Endothelial cell of umbilical vein (primary cell): ENCODE measurements around the gene CLDN12. TPM values are rescaled to one million over a fixed set of nuclear protein-coding genes. Genes with fewer than 3 reads are reported as not detected.

Source experiments
- BruUV-seq: library from RNA; stranded (reverse); fragments of 400-500 nt; replicated peaks from 2 replicates; lab custom pipeline; 2021; lab: Mats Ljungman, UMichigan
- CTCF ChIA-PET: fragments of 300-600, 350-600 bp; sonication (Branson Sonifier 250); formaldehyde crosslinking; loops from one replicate; lab custom pipeline; 2021; ENCODE audit warnings: antibody characterized with exemption, inconsistent platforms; lab: Charles Lee
- POLR2A ChIA-PET: fragments of 300-600, 350-600 bp; sonication (Branson Sonifier 250); formaldehyde crosslinking; loops from one replicate; lab custom pipeline; 2021; ENCODE audit warnings: antibody characterized with exemption, inconsistent platforms; lab: Charles Lee
- DNase-seq: peaks from one replicate; pipeline ENCODE4 v3.0.0-alpha.2; 2011; ENCODE audit warnings: low read depth, low spot score
- FAIRE-seq: peaks from 2 replicates; lab custom pipeline; 2011; peaks lifted over from hg19 to GRCh38; lab: Jason Lieb, UNC
- H2AFZ ChIP-seq: 2 replicates; pipeline ENCODE4 v1.6.0; 2012; ENCODE audit warnings: low read depth, low read length, control low read depth, inconsistent platforms
- H3K27ac ChIP-seq: 2 replicates; pipeline ENCODE4 v1.5.1; 2011; ENCODE audit warnings: low read depth, mild to moderate bottlenecking, control low read depth, low read length, moderate library complexity; ENCODE audit not compliant: insufficient read depth
- H3K27me3 ChIP-seq, 2 experiments: 2 replicates each; pipeline versions ENCODE4 v1.6.0 to v1.6.1; 2011; ENCODE audit warnings: low read length in 2 of 2, mixed read lengths in 1 of 2; ENCODE audit not compliant: control insufficient read depth in 2 of 2, insufficient read depth in 2 of 2
- H3K36me3 ChIP-seq, 2 experiments: 2 replicates in 1 of 2; 3 replicates in 1 of 2; pipeline ENCODE4 v1.5.1; 2011; ENCODE audit warnings: low read length in 2 of 2, mild to moderate bottlenecking in 1 of 2, moderate library complexity in 1 of 2; ENCODE audit not compliant: control insufficient read depth in 2 of 2, insufficient read depth in 2 of 2; ENCODE audit errors: extremely low read depth in 1 of 2
- H3K4me1 ChIP-seq: 3 replicates; pipeline ENCODE4 v1.5.1; 2011; ENCODE audit warnings: mild to moderate bottlenecking, low read length; ENCODE audit not compliant: control insufficient read depth, insufficient read depth; ENCODE audit errors: extremely low read depth
- H3K4me2 ChIP-seq: 2 replicates; pipeline ENCODE4 v1.6.1; 2011; ENCODE audit warnings: low read length, control low read depth, mixed read lengths; ENCODE audit not compliant: insufficient read depth
- H3K4me3 ChIP-seq, 3 experiments: fragments of 200-600 bp in 1 of 3; sonication (generic), shearing (Covaris generic) in 1 of 3; replicated peaks in 1 of 3; 2 replicates each; pipeline ENCODE4 v1.5.1; 2011 to 2016; ENCODE audit warnings: control low read depth in 3 of 3, low read length in 3 of 3, mild to moderate bottlenecking in 2 of 3, inconsistent platforms in 1 of 3, low read depth in 1 of 3, moderate library complexity in 1 of 3; ENCODE audit not compliant: insufficient read depth in 1 of 3
- H3K79me2 ChIP-seq: 2 replicates; pipeline ENCODE4 v1.6.0; 2012; ENCODE audit warnings: low read length, inconsistent platforms; ENCODE audit not compliant: control insufficient read depth, insufficient read depth
- H3K9ac ChIP-seq: replicated peaks from 2 replicates; pipeline ENCODE3; 2011; ENCODE audit warnings: low read length, control low read depth; ENCODE audit not compliant: insufficient read depth; ENCODE audit errors: extremely low read depth
- H3K9me1 ChIP-seq: replicated peaks from 3 replicates; pipeline ENCODE4 v1.6.0; 2011; ENCODE audit warnings: mild to moderate bottlenecking, low read length; ENCODE audit not compliant: control insufficient read depth, insufficient read depth; ENCODE audit errors: extremely low read depth
- H3K9me3 ChIP-seq: replicated peaks from 2 replicates; pipeline ENCODE4 v1.5.1; 2012; ENCODE audit warnings: low read length, inconsistent platforms; ENCODE audit not compliant: control insufficient read depth, insufficient read depth
- H4K20me1 ChIP-seq: replicated peaks from 2 replicates; pipeline ENCODE3; 2011; ENCODE audit warnings: mild to moderate bottlenecking, low read length; ENCODE audit not compliant: control insufficient read depth, insufficient read depth; ENCODE audit errors: extremely low read depth
- CTCF ChIP-seq, 2 donors: IDR thresholded peaks; 1 replicate in 1 of 2; 2 replicates in 1 of 2; pipeline ENCODE4 v1.5.1; 2011; ENCODE audit warnings: low read length in 2 of 2, mild to moderate bottlenecking in 2 of 2, moderate library complexity in 2 of 2, control low read depth in 1 of 2, inconsistent platforms in 1 of 2, low read depth in 1 of 2; ENCODE audit not compliant: insufficient read depth in 1 of 2; ENCODE audit errors: extremely low read depth in 1 of 2
- EZH2 ChIP-seq: IDR thresholded peaks from 2 replicates; pipeline ENCODE4 v1.6.1; 2012; ENCODE audit warnings: borderline replicate concordance, low read depth, mild to moderate bottlenecking, moderate library complexity, low read length, inconsistent platforms; ENCODE audit not compliant: severe bottlenecking
- FOS ChIP-seq: IDR thresholded peaks from 2 replicates; pipeline ENCODE4 v1.6.1; 2011; ENCODE audit warnings: mild to moderate bottlenecking, low read length, moderate library complexity, borderline replicate concordance; ENCODE audit not compliant: insufficient read depth
- GATA2 ChIP-seq: IDR thresholded peaks from 2 replicates; pipeline ENCODE4 v1.7.0; 2011; ENCODE audit warnings: low read depth, mild to moderate bottlenecking, moderate library complexity, mixed read lengths, low read length; ENCODE audit not compliant: insufficient read length, insufficient read depth
- JUN ChIP-seq: IDR thresholded peaks from 2 replicates; pipeline ENCODE4 v1.6.1; 2011; ENCODE audit warnings: borderline replicate concordance, low read depth; ENCODE audit not compliant: insufficient read length, insufficient read depth
- MAX ChIP-seq: IDR thresholded peaks from 2 replicates; pipeline ENCODE4 v1.6.1; 2011; ENCODE audit not compliant: insufficient read depth, insufficient read length
- MYC ChIP-seq: IDR thresholded peaks from one replicate; pipeline ENCODE4 v1.6.1; 2011; ENCODE audit warnings: mild to moderate bottlenecking, low read depth, low read length
- POLR2A ChIP-seq: IDR thresholded peaks from 2 replicates; pipeline ENCODE4 v1.6.1; 2012; ENCODE audit warnings: low read depth, mild to moderate bottlenecking, control low read depth, low read length
- POLR2AphosphoS5 ChIP-seq: IDR thresholded peaks from 2 replicates; pipeline ENCODE4 v1.6.1; 2012; ENCODE audit warnings: low read depth, mild to moderate bottlenecking, control low read depth, low read length, moderate library complexity; ENCODE audit not compliant: insufficient read depth
- dilution Hi-C: fragments of 300-500 bp; cut with MboI; formaldehyde crosslinking; loops from one replicate; pipeline ENCODE4 v1.15.0; 2019; ENCODE audit warnings: low sequenced_read_pairs; ENCODE audit not compliant: extremely low pct_ligation_motif_present
- intact Hi-C: fragments of 100-400 bp; cut with micrococcal nuclease; formaldehyde crosslinking; loops from one replicate; pipeline ENCODE4 v1.10.0; 2022
- polyA plus RNA-seq, 4 experiments: library from polyadenylated mRNA; depleted of rRNA in 3 of 4; stranded (reverse) in 3 of 4; unstranded in 1 of 4; fragments of >200 nt; gene quantifications; 2 replicates each; pipeline versions ENCODE4 v1.2.1 to v1.2.3, GENCODE V29; 2011 to 2012; ENCODE audit warnings: missing spikeins in 1 of 4
- total RNA-seq: library from RNA; stranded (reverse); gene quantifications from 2 replicates; pipeline ENCODE4 v1.2.3, GENCODE V29; 2021

Gene CLDN12
- total and polyA plus RNA-seq, 2 donors (not counting 3 experiments of a cell fraction or from before 2014, with no cell fraction given) = 6.1 to 22.7 TPM

DNA sequence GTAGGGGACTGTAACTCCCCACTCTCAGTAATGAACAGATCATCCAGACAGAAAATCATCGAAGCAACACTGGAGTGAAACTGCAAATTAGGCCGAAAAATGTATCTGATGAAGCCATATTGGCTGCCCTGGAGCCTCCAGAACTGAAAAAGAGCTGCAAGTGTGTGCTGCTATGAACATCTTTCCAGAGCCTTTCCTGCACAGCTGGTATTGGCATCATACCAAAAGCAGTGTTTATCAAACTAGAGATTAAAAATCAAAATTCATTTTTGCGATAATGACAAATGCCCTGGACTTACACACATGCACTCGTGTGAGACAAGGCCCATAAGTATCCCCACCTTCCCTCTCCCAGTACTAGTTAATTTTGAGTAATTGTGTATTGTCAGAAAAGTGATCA is 6.8 kb upstream of the CLDN12 start:
- POLR2A ChIA-PET = no interaction called here
- FAIRE-seq = no peak
- H3K4me1 ChIP-seq = peaks cover 7% of the 10 kb centered on the region
- intact Hi-C loops = no loop called here
- H3K79me2 ChIP-seq = no peaks in the 10 kb centered on the region
- H3K27me3 ChIP-seq = peaks cover 0 to 10% of the 10 kb centered on the region in 2 experiments
- H3K4me2 ChIP-seq = no peak overlapping the region
- no peak for DNase-seq
- no peaks in the 10 kb centered on the region for H4K20me1 ChIP-seq
- no peak overlapping the region for H2AFZ ChIP-seq
- no TSS peak for BruUV-seq
- H3K9me3 ChIP-seq = no peaks in the 10 kb centered on the region
- H3K9me1 ChIP-seq = no peaks in the 10 kb centered on the region
- H3K36me3 ChIP-seq = no peaks in the 10 kb centered on the region
- TF ChIP-seq POLR2A = no peak
- no peak for TF ChIP-seq CTCF (IDR thresholded peaks at IDR 0.05; ENCODE audit: extremely low read depth in 1 of 2, insufficient read depth in 1 of 2, low read depth in 1 of 2, low read length in 2 of 2)
- CTCF ChIA-PET = no interaction called here
- no peak overlapping the region for H3K9ac ChIP-seq
- dilution Hi-C loops = no loop called here
- no peak overlapping the region for H3K27ac ChIP-seq
- no peak overlapping the region for H3K4me3 ChIP-seq

DNA sequence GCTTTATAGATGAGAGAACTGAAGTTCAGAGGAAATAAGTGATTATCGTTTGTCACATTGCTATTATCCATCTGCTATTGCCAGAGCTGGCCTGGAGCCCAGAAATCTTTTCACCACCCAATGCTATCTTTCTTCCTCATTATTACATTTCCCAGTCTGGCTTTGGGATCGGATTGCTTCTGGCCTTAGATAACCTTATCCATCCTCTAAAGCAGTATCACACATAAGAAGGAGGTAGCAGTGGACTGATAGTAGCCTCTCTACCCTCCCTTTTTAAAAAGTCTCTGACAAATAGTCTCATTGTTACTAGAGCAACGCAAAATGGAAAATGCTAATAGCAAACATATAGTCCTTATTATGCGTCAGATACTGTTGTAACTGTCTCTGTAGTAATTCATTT is 1.3 kb upstream of the CLDN12 start:
- Histone ChIP-seq H2AFZ (no peak overlapping the region), H3K79me2 (no peaks in the 10 kb centered on the region), H3K36me3 (no peaks in the 10 kb centered on the region), H3K27ac (no peak overlapping the region), H3K27me3 (peaks cover 0 to 14% of the 10 kb centered on the region in 2 experiments), H3K4me2 (no peak overlapping the region), H3K9me1 (no peaks in the 10 kb centered on the region), H4K20me1 (no peaks in the 10 kb centered on the region), H3K4me1 (peaks cover 6% of the 10 kb centered on the region), H3K9ac (no peak overlapping the region), H3K4me3 (no peak overlapping the region), H3K9me3 (no peaks in the 10 kb centered on the region)
- FAIRE-seq (no peak), DNase-seq (peak; percentile 43)
- intact Hi-C loops = no loop called here
- TF ChIP-seq EZH2 (no peak), GATA2 (no peak), CTCF (IDR thresholded peaks at IDR 0.05; ENCODE audit: extremely low read depth in 1 of 2, insufficient read depth in 1 of 2, low read depth in 1 of 2, low read length in 2 of 2) (no peak), MYC (no peak), MAX (no peak), JUN (no peak), FOS (no peak), POLR2A (no peak), POLR2AphosphoS5 (no peak)
- ChIA-PET POLR2A (interaction anchor here (0.9 kb wide), 1 partner anchor 11 kb away, joined by 3 read pairs; no protein-coding TSS in a partner anchor), CTCF (interaction anchor here (0.7 to 1.1 kb wide), 2 partner anchors 9 to 25 kb away, joined by 3 to 5 read pairs; no protein-coding TSS in a partner anchor)
- no TSS peak for BruUV-seq
- dilution Hi-C loops = no loop called here
